HG02759 (cell line): ENCODE results near the gene SSR1.
"Not testable (repeated sequence)": the region's sequence is repeated elsewhere in the genome, so short reads cannot be mapped to it uniquely, and the experiment has no call there.

ENCODE experiments used
- ATAC-seq: cut with Tn5 transposase; IDR thresholded peaks from one replicate; pipeline ENCODE4 v1.9.1; 2021; ENCODE audit warnings: mild to moderate bottlenecking, moderate library complexity; ENCODE audit not compliant: unreplicated experiment

The SSR1 gene

DNA sequence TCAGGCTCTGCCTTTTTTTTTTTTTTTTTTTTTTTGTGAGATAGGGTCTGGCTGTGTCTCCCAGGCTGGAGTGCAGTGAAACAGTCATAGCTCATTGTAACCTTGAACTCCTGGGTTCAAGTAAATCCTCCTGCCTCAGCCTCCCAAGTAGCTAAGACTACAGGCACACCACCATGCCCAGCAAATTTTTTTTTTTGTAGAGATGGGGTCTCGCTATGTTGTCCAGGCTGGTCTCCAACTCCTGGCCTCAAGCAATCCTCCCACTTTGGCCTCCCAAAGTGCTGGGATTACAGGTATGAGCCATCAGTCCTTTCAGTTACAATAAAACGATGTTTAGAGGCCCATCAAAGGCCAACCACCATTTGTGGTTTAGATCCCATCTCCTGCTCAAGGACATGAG lies 6.4 kb upstream of the SSR1 start:
- ATAC-seq, result not testable (repeated sequence)

DNA sequence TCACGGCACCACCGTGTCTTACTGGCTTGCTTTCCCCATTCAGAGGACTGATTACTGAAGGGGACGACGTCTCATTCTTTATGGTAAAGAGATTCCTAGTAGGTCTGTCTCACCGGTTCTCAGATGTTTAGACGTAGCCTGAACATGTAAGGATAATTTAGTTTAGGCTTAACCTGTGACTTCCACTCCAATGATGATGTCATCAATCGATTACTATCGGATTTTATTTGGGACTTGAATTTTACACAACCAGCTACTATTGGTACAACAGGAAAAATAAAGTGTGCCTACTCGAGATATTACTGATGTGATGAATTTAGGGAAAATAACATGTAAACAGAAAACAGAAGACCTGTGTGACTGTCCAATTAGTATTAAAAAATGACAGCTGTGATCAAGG lies 4.5 kb upstream of the SSR1 start:
- no peak for ATAC-seq

GRCh38 chr6:7316658-7317533 lies 3.9 kb upstream of the SSR1 start:
- no peak for ATAC-seq

DNA sequence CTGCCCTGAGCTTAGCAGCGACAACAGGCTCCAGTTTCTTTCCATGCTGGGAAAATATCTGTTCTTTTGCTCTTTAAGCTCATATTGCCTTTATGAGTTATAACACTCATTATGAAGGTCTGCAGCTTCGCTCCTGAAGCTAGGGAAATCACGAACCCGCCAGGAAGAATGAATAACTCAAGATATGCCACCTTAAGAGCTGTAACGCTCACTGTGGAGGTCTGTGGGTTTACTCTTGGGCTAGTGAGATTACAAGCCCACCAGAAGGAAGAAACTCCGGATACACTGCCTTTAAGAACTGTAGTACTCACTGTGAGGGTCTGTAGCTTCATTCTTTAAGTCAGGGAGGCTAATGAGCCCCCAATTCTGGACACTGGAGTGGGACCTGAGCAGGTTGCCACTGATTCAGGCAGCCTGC lies 3.0 kb upstream of the SSR1 start:
- ATAC-seq, result no peak

GRCh38 chr6:7315087-7315947 lies 2.3 kb upstream of the SSR1 start:
- not testable (repeated sequence) for ATAC-seq

DNA sequence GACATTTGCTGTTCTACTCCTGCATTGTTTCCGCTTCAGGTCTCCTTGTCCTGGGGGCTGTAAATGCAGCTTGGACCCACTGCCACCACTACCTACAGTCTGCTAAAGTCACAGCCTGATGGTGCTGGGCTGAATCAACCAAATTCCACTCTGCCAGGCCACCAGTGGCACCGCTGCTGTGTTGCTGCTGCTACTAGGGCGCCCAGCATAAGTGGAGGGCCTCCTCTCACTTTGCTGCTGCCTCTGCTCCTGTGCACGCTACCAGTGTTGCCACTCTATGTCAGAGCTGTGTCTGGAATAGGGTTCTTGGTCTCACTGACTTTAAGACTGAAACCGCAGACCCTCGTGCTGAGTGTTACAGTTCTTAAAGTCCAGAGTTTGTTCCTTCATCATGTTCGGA lies 1.4 kb upstream of the SSR1 start:
- ATAC-seq, result no peak

DNA sequence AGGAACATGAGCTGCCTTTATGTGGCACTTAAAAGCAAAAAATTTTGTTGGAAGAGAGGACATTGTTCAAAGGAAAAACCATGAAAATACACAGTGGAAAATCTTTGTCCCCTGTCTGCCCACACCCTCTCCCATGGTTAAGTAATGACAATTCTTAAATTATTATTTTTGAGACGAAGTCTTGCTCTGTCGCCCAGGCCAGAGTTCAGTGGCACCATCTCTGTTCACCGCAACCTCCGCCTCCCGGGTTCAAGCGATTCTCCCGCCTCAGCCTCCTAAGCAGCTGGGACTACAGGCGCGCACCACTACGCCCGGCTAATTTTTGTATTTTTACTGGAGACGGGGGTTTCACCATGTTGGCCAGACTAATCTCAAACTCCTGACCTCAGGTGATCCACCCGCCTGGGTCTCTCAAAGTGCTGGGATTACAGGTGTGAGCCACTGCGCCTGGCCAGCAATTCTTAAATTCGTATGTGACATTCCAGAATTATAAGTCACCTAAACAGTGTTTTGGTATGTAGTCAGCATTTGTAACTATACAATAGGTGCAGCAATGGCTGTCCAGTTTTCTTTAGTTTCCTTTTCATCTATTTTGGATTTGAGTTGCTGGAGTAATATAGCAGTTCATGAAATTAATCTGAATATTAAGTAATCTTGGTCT lies 636 bp upstream of the SSR1 start:
- ATAC-seq, result no peak

GRCh38 chr6:7311917-7312615 lies 933 bp downstream of the SSR1 start:
- peak; percentile 0 for ATAC-seq

DNA sequence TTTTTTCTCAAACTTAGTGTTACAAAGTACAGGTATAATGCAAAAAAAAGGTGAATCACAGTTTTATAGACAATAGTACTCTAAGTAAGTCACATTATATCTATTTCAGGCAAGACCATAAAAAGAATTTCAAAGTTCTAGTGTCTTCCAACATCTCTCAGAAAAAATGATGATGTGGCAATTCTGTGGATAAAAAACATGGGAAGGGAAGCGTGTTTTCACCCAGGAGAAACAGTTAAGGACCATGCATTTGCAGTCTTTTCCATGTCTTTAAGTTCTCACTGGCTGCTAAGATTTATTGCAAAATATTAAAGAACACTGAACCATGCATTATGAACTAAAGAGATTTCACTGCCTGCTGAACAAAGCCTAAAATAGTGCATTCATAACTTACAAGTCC lies 1.8 kb downstream of the SSR1 start:
- ATAC-seq, result no peak

- no peak for ATAC-seq
Measured at GRCh38 chr6:7309050-7309449, 3.9 kb downstream of the SSR1 start.

DNA sequence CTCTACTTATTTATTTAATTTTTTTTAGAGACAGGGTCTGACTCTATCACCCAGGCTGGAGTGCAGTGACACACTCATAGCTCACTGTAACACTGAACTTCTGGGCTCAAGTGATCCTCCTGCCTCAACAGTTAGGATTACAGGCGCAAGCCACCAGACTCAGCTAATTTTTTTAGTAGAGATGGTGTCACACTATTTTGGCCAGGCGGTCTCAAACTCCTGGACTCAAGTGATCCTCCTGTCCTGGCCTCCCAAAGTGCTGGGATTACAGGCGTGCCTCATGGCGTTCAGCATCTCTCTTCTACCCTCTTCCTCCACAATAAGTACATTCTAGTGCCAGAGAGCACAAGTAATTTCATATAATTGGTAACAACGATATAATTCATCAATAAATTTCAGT lies 5.5 kb downstream of the SSR1 start:
- no peak for ATAC-seq

DNA sequence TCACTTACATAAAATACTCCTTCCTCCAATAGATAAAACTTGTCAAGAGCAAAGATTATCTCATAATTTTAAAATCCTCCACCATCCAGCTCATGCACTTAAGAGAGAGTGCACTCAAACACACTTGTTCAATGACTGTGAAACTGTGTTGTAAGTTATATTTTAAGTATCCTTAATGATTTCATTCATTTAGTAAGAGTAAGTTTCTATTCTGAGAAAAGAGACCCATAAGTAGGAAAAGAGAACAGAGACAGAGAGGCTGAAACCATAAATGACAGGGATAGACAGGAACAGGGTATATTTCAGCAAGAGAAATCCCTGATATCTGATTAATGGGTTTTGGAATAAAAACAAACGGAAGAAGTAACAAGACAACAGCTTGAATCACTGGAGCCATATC lies 8.2 kb downstream of the SSR1 start:
- ATAC-seq, result no peak

- no peak for ATAC-seq
Measured at GRCh38 chr6:7301702-7302101, 11.3 kb downstream of the SSR1 start.

DNA sequence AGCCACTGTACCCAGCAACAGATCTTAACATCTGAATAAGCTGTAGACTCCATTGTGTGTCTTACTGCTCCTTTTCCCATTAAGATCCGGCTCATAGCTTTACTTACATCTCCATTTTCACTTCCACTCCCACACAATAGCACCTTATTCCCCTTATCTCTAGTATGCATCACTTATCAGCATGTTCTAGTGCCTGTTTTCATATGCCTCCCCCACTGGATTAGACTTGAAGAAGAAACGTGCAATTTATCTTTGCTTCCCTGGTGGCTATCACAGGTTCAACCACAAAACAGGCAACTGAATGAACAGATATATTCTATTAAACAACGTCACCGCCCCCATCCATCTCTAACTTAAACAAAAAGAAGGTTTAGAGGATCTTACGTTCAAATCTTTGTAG lies 12.1 kb downstream of the SSR1 start:
- ATAC-seq, result no peak

DNA sequence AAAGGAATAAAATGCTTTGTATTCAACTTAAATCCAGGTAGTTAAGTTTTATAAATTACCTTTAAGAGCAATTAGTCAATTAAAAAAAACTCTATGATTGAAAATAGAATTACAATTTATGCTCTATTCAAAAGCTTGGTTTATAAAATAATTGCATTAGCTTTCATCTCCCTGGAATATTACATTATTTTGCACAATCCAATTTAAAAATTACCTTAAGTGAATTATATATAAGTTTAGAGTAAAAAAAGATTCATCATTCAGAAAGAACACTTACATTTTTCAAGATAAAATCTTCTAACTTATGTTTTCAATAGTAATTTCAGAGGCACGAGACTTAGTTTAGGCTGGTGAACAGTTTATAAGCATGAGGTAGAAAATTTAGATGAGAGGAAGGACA lies 14.9 kb downstream of the SSR1 start:
- no peak for ATAC-seq

DNA sequence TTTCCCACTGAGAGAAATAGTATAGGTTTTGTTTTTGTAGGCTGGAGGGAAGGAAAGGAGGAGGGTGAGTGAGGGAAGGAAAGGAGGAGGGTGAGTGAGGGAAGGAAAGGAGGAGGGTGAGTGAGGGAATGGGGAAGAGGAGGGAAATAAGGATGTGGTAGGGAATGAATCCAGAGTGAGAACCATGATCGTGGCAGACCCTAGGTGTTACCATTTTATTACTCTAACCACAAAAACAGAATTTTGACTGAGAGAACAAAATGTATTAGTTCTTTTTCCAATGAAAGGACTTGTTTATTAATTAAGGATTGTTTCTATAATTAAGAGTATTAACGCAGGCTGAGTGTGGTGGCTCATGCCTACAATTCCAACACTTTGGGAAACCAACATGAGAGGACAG lies 16.4 kb downstream of the SSR1 start:
- ATAC-seq, result no peak

GRCh38 chr6:7295916-7296315 lies 17.1 kb downstream of the SSR1 start:
- ATAC-seq, result no peak

GRCh38 chr6:7292596-7293255 lies 20.3 kb downstream of the SSR1 start:
- ATAC-seq, result no peak

DNA sequence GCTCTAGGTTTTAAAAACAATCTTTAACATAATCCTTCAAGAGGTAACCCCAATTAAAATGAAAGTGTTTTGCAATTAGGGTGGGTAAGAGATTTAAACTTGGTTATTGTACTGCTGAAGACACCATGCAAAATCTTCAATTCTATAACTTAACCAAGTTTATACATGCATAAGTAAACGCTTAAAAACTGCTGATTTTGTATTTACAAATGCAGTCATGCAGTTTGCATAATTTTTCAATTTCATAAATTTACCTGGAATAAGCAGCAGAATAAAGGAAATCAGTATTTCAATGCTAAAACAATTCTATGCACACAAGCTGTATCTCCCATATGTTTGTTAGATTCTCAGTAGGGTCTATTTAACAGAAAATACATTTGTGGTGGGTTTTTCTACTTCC lies 22.9 kb downstream of the SSR1 start:
- no peak for ATAC-seq

DNA sequence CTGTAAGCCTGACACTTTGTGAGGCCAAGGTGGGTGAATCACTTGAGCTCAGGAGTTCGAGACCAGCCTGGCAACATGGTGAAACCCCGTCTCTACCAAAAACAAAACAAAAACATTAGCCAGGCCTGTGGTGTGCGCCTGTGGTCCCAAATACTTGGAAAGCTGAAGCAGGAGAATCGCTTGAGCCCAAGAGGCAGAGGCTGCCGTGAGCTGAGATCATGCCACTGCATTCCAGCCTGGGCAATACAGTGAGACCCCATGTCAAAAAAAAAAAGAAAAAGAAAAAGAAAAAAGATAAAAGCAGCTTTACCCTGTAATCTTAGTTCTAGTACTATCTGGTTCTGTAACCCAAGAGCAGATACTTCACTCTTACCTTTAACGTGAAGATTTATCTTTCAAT lies 27.6 kb downstream of the SSR1 start:
- no peak for ATAC-seq
